K562 (cell line): ENCODE data around the gene GRIA2. TPM values are rescaled to one million over a fixed set of nuclear protein-coding genes. Genes with fewer than 3 reads are reported as not detected.

ENCODE experiments used
- ATF2 ChIP-seq: sonication (generic); formaldehyde crosslinking; IDR thresholded peaks from 2 replicates; pipeline ENCODE4 v1.8.1; 2022; ENCODE audit warnings: missing genetic modification reagents
- KDM4B ChIP-seq, 2 experiments: fragments of 450-650 bp in 1 of 2; sonication (generic) in 1 of 2; IDR thresholded peaks; 2 replicates each; pipeline ENCODE4 v1.6.1; 2016 to 2017; ENCODE audit warnings: borderline replicate concordance in 2 of 2, antibody characterized with exemption in 1 of 2, low read depth in 1 of 2, mild to moderate bottlenecking in 1 of 2
- MTA3 ChIP-seq: fragments of 450-650 bp; formaldehyde crosslinking; IDR thresholded peaks from 2 replicates; pipeline ENCODE4 v1.6.1; 2017; ENCODE audit warnings: mild to moderate bottlenecking, borderline replicate concordance
- ZBTB11 ChIP-seq, 3 experiments: fragments of 200-800 bp in 1 of 3; fragments of 250-450 bp in 1 of 3; fragments of 450-650 bp in 1 of 3; sonication (Bioruptor Pico) in 1 of 3; sonication (Bioruptor generic) in 1 of 3; formaldehyde crosslinking in 1 of 3; IDR thresholded peaks; 2 replicates each; pipeline versions ENCODE4 v1.6.1 to v1.8.0; 2016 to 2022; ENCODE audit warnings: mild to moderate bottlenecking in 2 of 3, missing genetic modification characterization in 2 of 3, missing compliant biosample characterization in 1 of 3, moderate library complexity in 1 of 3
- polyA plus RNA-seq, 8 experiments: library from polyadenylated mRNA; depleted of rRNA in 4 of 8; stranded (reverse) in 5 of 8; unstranded in 3 of 8; fragments of >200 nt; fragmentation: Nextera tagmentation in 2 of 8; fragmentation: Illumina TruSeq in 1 of 8; extraction: Ambion mirVana in 2 of 8; extraction: Trizol in 1 of 8; gene quantifications; 2 replicates each; pipeline versions ENCODE4 v1.2.1 to v1.2.3, GENCODE V29; 2011 to 2014; ENCODE audit warnings: inconsistent platforms in 1 of 8, missing spikeins in 1 of 8
- total RNA-seq, 7 experiments: library from RNA; depleted of rRNA in 6 of 7; stranded (reverse); fragments of >200 nt in 6 of 7; fragmentation: Illumina TruSeq in 2 of 7; extraction: Trizol in 2 of 7; gene quantifications; 2 replicates each; pipeline versions ENCODE4 v1.2.1 to v1.2.3, GENCODE V29; 2011 to 2021; ENCODE audit warnings: low replicate concordance in 1 of 7
- TF ChIP-seq, protein P1 (sequence below): sonication (generic); formaldehyde crosslinking; IDR thresholded peaks from 2 replicates; pipeline ENCODE4 v1.4.0; 2020; ENCODE audit warnings: mild to moderate bottlenecking, missing genetic modification reagents
- TF ChIP-seq, protein P2 (sequence below): IDR thresholded peaks from 2 replicates; pipeline ENCODE4 v1.6.1; 2014; ENCODE audit warnings: antibody characterized with exemption
- TF ChIP-seq, protein P3 (sequence below): fragments of 250-450 bp; sonication (Bioruptor Pico); IDR thresholded peaks from 2 replicates; pipeline ENCODE4 v1.6.1; 2021; ENCODE audit warnings: mild to moderate bottlenecking

GRIA2 gene
- total and polyA plus RNA-seq, 9 of the 15 experiments (the other 6 are each of a cell fraction or from before 2014, with no cell fraction given) = 0.07 TPM; not detected in 8

- TF ChIP-seq, protein P1, sequence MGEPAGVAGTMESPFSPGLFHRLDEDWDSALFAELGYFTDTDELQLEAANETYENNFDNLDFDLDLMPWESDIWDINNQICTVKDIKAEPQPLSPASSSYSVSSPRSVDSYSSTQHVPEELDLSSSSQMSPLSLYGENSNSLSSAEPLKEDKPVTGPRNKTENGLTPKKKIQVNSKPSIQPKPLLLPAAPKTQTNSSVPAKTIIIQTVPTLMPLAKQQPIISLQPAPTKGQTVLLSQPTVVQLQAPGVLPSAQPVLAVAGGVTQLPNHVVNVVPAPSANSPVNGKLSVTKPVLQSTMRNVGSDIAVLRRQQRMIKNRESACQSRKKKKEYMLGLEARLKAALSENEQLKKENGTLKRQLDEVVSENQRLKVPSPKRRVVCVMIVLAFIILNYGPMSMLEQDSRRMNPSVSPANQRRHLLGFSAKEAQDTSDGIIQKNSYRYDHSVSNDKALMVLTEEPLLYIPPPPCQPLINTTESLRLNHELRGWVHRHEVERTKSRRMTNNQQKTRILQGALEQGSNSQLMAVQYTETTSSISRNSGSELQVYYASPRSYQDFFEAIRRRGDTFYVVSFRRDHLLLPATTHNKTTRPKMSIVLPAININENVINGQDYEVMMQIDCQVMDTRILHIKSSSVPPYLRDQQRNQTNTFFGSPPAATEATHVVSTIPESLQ (CRISPR knock-in tag) = no peak
- TF ChIP-seq ATF2 (CRISPR knock-in tag) = no peak
- TF ChIP-seq, protein P2, sequence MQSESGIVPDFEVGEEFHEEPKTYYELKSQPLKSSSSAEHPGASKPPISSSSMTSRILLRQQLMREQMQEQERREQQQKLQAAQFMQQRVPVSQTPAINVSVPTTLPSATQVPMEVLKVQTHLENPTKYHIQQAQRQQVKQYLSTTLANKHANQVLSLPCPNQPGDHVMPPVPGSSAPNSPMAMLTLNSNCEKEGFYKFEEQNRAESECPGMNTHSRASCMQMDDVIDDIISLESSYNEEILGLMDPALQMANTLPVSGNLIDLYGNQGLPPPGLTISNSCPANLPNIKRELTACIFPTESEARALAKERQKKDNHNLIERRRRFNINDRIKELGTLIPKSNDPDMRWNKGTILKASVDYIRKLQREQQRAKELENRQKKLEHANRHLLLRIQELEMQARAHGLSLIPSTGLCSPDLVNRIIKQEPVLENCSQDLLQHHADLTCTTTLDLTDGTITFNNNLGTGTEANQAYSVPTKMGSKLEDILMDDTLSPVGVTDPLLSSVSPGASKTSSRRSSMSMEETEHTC = no peak
- TF ChIP-seq, protein P3, sequence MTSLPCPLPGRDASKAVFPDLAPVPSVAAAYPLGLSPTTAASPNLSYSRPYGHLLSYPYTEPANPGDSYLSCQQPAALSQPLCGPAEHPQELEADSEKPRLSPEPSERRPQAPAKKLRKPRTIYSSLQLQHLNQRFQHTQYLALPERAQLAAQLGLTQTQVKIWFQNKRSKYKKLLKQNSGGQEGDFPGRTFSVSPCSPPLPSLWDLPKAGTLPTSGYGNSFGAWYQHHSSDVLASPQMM = no peak
- TF ChIP-seq KDM4B (IDR thresholded peaks at IDR 0.05; ENCODE audit: borderline replicate concordance in 2 of 2, low read depth in 1 of 2) = no peak
- TF ChIP-seq ZBTB11 (CRISPR knock-in tag; IDR thresholded peaks at IDR 0.05) = no peak
- TF ChIP-seq MTA3 = no peak
Observed at GRCh38 chr4:157315968-157316367, 95.4 kb downstream of the GRIA2 start (continued).
